Activated gamma-delta T cell treated with anti-CD3 and anti-CD28 coated beads, Interleukin-2, amount 50 U/mL, for 16 hours (primary cell): ENCODE results near the gene SLC6A19.

Experiments
- DNase-seq: peaks from one replicate; pipeline ENCODE4 v3.0.0-alpha.2; 2020; ENCODE audit warnings: low read depth

Gene SLC6A19

GRCh38 chr5:1195916-1196315, 5.5 kb upstream of the SLC6A19 start:
- DNase-seq, result no peak

DNA sequence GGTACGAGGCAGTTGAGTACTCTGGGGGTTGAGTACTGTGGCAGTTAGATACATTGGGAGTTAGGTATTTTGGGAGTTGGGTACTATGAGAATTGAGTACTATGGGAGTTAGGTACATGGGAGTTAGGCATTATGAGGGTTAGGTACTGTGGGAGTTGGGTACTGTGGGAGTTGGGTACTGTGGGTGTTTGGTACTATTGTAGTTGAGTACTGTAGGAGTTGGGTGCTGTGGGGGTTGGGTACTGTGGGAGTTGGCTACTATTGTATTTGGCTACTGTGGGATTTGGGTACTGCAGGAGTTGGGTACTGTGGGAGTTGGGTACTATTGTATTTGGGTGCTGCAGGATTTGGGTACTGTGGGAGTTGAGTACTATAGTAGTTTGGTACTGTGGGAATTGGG, 4.8 kb upstream of the SLC6A19 start:
- DNase-seq, result no peak

DNA sequence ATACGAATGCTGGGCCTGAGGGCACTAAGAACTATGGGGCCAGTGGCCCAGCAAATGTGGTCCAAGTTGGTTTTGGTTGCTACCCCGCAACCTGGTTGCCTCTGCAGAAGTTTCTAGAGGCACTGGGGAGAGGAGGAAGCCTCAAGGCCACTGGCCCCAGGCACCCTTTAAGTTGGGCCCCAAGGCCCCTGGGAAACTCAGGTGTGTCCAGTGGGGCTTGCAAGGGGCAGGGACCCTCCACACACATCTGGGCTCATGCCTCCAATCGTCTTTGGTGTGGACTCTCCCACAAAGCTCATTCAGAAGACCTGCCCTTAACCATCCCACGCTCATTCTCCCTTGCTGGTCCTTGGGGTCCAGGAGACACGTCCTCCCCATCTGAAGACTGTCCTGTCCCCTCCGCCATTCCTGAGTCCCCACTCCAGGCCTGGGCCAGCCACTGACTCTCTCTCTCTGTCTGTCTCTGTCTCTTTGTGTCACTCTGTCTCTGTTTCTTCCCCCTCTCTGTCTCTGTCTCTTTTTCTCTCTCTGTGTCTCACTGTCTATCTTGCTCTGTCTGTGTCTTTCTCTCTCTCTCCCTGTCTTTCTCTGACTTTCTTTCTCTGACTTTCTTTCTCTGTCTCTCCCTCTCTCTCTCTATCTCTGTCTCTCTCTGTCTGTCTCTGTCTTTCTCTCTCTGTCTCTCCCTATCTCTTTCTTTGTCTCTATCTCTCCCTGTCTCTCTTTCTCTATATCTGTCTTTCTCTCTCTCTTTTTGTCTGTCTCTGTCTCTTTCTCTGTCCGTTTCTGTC, 3.3 kb upstream of the SLC6A19 start:
- no peak for DNase-seq

DNA sequence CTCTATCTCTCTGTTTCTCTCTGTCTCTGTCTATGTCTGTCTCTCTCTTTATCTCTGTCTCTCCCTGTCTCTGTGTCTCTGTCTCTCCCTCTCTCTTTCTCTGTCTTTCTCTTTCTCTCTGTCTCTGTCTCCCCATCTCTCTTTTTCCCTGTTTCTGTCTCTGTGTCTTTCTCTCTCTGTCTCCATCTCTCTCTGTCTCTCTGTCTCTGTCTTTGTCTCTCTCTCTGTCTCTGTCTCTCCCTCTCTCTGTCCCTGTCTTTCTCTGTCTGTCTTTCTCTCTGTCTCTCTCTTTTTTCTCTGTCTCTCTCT, 2.1 kb upstream of the SLC6A19 start:
- no peak for DNase-seq

DNA sequence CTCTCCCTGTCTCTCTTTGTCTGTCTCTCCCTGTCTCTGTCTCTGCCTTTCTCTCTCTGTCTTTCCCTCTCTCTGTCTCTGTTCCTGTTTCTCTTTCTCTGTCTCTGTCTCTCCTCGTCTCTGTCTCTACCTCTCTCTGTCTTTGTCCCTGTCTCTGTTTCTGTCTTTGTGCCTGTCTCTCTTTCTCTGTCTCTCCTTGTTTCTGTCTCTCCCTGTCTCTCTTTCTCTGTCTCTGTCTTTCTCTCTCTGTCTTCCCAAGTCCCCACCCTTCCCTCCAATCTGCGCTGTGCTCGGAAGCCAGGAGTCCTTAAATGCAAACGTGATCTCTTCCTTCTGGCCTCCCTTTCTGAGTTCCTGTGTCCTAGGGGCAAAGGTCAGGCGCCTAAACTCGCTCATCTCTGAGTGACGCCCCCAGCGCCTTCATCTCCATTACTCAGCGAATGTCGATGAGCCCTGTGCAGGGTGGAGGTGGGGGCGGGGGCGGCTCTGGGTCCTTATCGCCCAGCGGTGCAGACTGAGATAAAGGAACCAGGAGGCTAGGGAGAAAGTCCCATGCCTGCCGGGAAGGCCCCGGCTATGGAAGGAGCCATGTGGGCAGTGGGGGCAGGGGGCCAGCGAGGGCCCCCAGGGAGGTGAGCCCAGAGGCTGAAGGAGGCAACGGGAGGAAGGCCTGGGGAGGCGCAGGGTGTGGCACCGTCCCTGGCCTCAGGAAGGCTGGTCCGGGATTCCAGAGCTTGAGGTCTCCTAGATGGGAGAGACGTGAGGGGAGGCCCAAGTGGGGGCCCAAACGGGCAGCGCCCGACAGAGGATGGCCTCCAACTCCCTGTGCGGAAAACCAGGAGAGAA, 1.5 kb upstream of the SLC6A19 start:
- no peak for DNase-seq

DNA sequence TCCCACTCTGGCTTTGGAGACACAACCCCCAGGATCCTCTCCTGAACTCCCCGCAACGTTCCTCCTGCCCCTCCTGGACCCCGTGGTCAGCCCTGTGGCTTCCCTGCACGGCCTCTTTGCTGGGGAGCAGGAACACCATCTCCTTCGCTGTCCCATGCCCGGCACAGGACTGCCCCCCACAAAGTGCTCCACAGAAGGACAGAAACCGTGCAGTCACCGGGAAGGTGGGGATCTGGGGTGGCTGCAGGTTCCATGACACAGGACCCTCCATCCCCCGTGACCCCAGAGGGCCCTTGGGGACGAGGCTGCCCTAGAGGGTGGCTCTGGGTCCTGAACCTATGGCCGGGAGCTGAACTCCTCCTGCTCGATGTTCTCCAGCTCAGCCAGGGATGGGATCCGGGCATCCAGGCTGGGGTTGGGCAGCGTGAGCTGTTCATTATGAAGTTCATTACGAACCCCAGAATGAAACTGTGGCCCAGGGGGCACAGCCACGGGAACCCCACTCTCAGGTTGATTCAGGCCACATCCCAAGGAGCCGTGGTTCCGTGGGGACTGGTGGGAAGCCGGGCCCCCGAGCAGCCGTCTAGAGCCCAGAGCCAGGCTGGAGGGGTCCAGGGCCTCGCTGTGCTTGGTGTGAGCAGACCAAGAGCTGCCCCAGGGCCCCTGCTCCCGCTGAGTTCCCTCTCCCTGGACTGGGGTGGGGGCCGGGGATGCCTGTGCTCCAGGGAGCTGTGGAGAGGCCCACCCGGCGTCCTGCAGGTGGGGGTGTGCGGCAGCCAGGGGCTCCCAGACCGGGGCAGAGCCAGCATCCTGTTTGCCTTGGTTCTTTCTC, 684 bp upstream of the SLC6A19 start:
- DNase-seq, result no peak

DNA sequence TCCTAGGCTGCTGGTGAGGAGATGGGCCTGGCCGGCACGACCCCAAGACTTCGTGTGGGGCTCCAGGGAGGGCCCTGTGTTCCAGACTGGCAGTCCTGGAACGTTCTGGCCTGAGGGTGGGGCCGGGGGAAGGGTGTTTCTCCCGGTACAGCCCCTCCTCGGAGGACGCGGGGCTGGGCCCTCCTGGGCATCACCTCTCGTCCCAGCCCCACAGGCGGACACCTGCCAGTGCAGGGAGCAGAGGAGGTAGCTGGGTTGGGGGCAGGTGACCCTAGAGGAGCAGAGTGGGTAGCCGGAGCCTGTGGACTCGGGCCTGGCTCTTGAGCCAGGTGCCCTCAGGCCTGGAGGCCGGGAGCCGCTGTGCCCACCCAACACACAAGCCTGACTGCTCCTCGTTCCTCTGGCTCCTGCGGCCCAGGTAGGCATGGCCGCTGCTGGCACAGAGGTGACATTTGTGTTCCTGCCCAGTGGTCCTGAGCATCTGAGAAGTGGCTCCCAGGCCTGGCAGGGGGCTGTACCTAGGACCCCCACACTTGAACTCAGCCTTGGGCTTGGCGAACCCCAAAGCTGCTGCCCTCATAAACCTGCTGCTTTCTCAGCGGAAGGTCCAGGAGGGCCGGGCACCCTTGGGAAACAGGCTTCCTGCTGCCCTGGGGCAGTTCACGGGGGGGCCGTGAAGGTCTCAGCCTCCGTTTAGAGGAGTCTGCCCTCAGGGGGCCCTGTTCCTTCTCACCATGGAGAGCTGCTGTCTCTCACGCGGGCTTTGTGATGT, 817 bp downstream of the SLC6A19 start:
- DNase-seq, result no peak

GRCh38 chr5:1202798-1203185, 1.4 kb downstream of the SLC6A19 start:
- DNase-seq, result no peak

GRCh38 chr5:1203311-1203967, 2.0 kb downstream of the SLC6A19 start:
- DNase-seq, result no peak

DNA sequence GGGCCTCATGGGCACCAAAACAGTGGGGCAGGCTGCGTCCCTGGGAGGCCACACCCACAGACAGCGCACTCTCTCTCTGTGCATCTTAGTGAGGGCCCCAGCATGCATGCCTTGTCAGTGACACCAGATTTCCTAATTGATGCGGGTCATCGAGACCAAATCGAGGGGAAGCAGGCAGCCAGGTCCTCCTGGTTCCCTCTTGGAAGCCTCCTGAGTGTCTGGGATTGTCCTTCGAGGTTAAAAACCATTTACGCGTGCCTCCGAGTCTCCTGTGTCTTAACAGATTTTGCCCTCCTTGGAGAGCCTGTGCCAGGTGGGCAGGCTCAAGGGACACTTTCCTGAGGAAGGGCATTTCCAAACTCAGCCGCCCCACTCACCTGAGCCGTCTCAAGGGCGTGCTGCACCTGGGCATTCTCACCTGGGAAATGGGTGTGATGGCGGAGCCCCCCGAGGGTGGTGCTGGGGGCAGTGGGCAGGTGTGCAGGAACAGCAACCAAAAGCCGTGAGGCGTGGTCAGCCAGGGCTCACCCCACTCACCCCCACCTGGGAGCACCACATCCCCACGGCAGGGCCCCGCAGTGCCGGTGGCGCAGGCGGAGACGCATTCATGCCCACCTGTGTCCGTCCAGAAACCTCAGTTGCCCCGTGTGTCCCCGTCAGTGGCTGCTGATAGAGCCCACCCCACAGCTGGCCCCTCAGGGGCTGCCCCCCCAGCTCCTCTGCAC, 2.7 kb downstream of the SLC6A19 start:
- no peak for DNase-seq

GRCh38 chr5:1204693-1205242, 3.4 kb downstream of the SLC6A19 start:
- no peak for DNase-seq

DNA sequence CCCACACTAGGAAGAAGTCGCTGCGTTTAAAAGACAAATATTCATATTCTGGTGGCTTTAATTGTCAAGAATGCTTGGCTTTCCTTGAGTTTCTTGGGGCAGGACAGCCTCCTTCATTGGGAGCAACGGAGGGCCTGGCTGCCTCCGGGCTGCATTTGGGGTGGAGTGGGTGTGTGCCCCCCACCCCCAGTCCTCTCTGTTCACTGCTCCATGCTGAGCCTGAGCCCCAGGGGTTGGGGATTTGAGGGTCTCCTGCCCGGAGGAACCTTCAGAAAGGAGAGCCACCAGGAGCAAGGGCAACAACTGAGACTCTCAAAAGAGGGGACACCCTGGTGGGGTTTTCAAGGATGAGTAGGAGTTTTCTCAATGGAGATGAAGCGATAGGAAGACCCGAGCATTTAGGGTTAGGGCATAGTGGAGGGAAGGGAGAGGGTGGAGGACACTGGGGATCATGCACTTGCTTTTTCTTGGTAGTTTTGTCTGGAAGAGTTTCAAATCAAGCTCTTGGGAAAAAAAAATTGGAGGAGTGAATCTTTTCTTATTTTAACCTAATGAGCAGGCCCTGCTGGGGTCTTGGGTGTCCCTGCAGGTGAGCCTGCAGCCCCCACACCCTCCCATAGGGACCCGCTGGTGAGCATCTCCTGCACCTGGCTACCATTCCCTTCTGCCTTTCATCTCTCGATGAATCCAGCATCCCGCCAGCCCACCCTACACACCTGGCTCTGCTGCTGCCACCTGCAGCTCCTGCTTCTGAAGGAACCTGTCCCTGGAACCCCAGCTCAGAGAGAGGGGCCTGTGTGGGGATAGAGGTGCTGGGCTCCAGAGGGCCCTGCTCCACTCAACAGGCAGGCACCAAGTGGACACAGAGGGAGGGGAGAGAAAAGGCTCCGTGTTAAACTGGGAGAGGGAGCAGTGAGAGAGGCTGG, 4.1 kb downstream of the SLC6A19 start:
- no peak for DNase-seq

- no peak for DNase-seq
Measured at GRCh38 chr5:1206521-1207412, 5.4 kb downstream of the SLC6A19 start.

GRCh38 chr5:1207555-1207954, 6.2 kb downstream of the SLC6A19 start:
- DNase-seq, result no peak

GRCh38 chr5:1208221-1208742, 6.9 kb downstream of the SLC6A19 start:
- DNase-seq, result no peak

DNA sequence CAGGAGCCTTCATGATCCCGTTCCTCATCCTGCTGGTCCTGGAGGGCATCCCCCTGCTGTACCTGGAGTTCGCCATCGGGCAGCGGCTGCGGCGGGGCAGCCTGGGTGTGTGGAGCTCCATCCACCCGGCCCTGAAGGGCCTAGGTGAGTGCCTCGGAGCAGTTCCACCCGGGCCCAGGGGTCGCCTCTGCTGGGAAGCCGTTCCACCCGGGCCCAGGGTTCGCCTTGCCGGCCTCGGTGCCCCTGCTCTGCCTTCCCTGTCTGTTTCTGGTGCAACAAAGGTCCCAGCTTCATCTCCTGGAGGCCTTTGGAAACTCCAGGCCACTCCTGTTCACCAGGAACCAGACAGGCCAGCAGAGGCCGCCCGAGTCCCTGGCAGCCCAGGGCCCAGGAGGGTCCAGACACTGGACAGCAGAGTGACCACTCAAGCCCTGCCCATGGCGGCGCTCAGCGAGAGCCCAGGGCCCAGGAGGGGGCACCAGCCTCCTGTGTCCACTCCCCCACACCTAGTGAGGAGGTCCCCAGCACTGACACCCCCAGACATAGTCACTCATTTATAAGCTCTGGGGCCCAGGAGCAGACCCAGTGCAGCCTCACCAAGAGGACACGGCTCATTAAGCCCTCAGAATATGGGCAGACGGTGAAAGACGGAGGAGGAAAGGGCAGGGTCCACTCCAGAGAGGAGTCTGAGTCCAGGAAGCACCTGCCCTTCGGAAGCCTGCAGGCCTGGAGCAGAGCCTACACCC, 7.5 kb downstream of the SLC6A19 start:
- no peak for DNase-seq

DNA sequence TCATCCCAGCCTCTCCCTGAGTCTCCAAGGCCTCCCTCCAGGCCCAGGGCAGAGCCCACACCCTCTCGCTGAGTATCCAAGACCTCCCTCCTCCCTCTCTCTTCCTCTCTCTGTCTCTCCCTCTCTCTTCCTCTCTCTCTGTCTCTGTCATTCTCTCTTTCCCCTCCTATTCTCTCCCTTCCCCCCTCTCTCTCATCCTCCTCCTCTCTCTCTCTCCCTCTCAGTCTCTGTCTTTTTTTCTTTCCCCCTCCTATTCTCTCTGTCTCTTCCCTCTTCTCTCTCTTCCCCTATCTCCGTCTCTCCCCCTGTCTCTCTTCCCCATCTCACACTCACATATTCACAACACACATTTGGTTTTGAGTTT, 8.1 kb downstream of the SLC6A19 start:
- DNase-seq, result no peak
